ENCODE data around the gene POP4.
"Not testable (repeated sequence)": the region's sequence is repeated elsewhere in the genome, so short reads cannot be mapped to it uniquely, and the experiment has no call there.

Gene POP4

GRCh38 chr19:29612121-29612520 is 6.0 kb downstream of the POP4 start:
- no peak for DNase-seq (ENCODE audit: low read depth)

- DNase-seq (ENCODE audit: low read depth): no peak
Measured at GRCh38 chr19:29612801-29613595, 6.9 kb downstream of the POP4 start.

- no peak for DNase-seq (ENCODE audit: low read depth)
Measured at GRCh38 chr19:29614046-29614445, 8.0 kb downstream of the POP4 start.

- DNase-seq (ENCODE audit: low read depth): no peak
Measured at GRCh38 chr19:29614780-29615179, 8.7 kb downstream of the POP4 start.

GRCh38 chr19:29615891-29616425 is 9.9 kb downstream of the POP4 start:
- DNase-seq (ENCODE audit: low read depth): no peak

- no peak for DNase-seq (ENCODE audit: low read depth)
Measured at GRCh38 chr19:29616541-29616940, 10.5 kb downstream of the POP4 start.

- no peak for DNase-seq (ENCODE audit: low read depth)
Measured at GRCh38 chr19:29617366-29618266, 11.5 kb downstream of the POP4 start.

GRCh38 chr19:29618434-29618833 is 12.4 kb downstream of the POP4 start:
- no peak for DNase-seq (ENCODE audit: low read depth)

- DNase-seq (ENCODE audit: low read depth): no peak
Measured at GRCh38 chr19:29618871-29619270, 12.8 kb downstream of the POP4 start.

GRCh38 chr19:29620931-29621351 is 14.9 kb downstream of the POP4 start:
- no peak for DNase-seq (ENCODE audit: low read depth)

GRCh38 chr19:29622166-29623070 is 16.3 kb downstream of the POP4 start:
- no peak for DNase-seq (ENCODE audit: low read depth)

GRCh38 chr19:29623726-29624488 is 17.8 kb downstream of the POP4 start:
- no peak for DNase-seq (ENCODE audit: low read depth)

GRCh38 chr19:29624489-29625185 is 18.6 kb downstream of the POP4 start:
- DNase-seq (ENCODE audit: low read depth): no peak

- DNase-seq (ENCODE audit: low read depth): no peak
Measured at GRCh38 chr19:29625186-29625651, 19.1 kb downstream of the POP4 start.

- DNase-seq (ENCODE audit: low read depth): no peak
Measured at GRCh38 chr19:29626386-29626785, 20.3 kb downstream of the POP4 start.

GRCh38 chr19:29626832-29627231 is 20.7 kb downstream of the POP4 start:
- DNase-seq (ENCODE audit: low read depth): not testable (repeated sequence)

GRCh38 chr19:29628661-29629385 is 22.7 kb downstream of the POP4 start:
- DNase-seq (ENCODE audit: low read depth): no peak

- no peak for DNase-seq (ENCODE audit: low read depth)
Measured at GRCh38 chr19:29629836-29630534, 23.9 kb downstream of the POP4 start.

GRCh38 chr19:29630655-29631054 is 24.6 kb downstream of the POP4 start:
- no peak for DNase-seq (ENCODE audit: low read depth)
